ENCODE results near the gene PDE11A. TPM values are rescaled to one million over a fixed set of nuclear protein-coding genes. Genes with fewer than 3 reads are reported as not detected.

The PDE11A gene
- total RNA-seq, 1 experiment from 2014 or later = 0.61 TPM

DNA sequence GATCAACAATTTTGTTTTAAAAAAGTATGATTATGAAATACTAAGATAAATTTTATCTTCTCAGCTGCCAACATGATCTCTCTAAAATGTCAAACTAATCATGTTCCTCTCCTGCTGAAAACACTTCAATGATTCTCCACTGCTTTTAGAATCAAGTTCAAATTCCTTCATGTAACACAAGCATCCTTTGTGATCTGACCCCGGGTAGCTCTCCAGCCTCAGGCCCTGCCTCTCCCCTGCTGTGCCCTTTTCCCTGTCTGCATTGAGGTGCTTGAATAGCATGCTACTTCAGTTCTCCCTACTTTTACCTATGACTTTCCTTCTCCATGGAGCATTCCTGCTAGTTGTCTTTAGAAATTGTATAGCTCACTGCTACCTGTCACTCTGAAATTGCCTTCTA, 274.8 kb downstream of the PDE11A start (continued):
- TF ChIP-seq, protein P1, sequence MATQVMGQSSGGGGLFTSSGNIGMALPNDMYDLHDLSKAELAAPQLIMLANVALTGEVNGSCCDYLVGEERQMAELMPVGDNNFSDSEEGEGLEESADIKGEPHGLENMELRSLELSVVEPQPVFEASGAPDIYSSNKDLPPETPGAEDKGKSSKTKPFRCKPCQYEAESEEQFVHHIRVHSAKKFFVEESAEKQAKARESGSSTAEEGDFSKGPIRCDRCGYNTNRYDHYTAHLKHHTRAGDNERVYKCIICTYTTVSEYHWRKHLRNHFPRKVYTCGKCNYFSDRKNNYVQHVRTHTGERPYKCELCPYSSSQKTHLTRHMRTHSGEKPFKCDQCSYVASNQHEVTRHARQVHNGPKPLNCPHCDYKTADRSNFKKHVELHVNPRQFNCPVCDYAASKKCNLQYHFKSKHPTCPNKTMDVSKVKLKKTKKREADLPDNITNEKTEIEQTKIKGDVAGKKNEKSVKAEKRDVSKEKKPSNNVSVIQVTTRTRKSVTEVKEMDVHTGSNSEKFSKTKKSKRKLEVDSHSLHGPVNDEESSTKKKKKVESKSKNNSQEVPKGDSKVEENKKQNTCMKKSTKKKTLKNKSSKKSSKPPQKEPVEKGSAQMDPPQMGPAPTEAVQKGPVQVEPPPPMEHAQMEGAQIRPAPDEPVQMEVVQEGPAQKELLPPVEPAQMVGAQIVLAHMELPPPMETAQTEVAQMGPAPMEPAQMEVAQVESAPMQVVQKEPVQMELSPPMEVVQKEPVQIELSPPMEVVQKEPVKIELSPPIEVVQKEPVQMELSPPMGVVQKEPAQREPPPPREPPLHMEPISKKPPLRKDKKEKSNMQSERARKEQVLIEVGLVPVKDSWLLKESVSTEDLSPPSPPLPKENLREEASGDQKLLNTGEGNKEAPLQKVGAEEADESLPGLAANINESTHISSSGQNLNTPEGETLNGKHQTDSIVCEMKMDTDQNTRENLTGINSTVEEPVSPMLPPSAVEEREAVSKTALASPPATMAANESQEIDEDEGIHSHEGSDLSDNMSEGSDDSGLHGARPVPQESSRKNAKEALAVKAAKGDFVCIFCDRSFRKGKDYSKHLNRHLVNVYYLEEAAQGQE (IDR thresholded peaks at IDR 0.05; ENCODE audit: low read depth) = no peak
- no peak for TF ChIP-seq CBX3 (IDR thresholded peaks at IDR 0.05; ENCODE audit: low read depth)
- TF ChIP-seq POLR2A (IDR thresholded peaks at IDR 0.05; ENCODE audit: borderline replicate concordance, extremely low read depth, insufficient read depth, insufficient read length) = no peak
- no peak for TF ChIP-seq CEBPB (IDR thresholded peaks at IDR 0.05; ENCODE audit: low read depth)
- TF ChIP-seq FOSL1 (IDR thresholded peaks at IDR 0.05; ENCODE audit: low read depth) = no peak
- no peak for TF ChIP-seq JUND (IDR thresholded peaks at IDR 0.05)

DNA sequence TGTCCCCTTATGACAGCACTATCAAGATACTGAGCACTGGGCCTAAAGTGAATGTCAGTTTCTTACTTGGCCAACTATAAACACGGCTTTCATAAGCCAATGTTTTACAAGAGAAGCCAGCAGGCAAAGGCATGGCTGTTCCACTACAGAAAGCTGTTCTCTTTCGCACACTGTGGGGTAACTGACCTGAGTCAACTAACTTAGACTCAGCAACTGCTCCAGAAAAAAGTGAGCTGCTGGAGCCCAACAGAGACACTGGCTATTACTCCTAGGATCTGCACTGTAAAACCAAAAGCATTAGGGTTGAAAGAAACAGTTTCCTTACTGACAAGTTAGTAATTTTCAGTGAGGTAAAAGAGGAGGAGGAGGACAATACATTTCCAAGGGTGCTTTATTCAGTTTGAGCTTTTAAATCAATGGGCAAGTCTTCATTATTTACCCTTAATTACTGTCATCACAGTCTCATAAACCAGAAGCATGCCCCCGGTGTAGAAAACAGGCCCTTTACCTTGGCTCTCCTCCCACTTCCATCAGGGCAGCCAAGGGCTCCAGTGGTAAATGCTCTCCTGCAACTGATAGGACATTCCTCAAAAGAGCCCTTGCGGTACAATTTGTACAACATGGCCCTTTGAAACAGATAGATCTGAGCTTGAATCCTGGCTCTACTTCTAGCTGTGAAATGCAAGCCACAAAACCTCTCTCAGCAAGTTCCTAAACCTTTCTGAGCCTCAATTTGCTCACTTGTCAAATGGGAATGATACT, 275.7 kb downstream of the PDE11A start:
- ATAC-seq (no peak), DNase-seq (ENCODE audit: low read depth, low spot score) (no peak)
- intact Hi-C loops (cut with micrococcal nuclease) = no loop called here
- RAD21 ChIA-PET (ENCODE audit: low non-redundant PET in 1 of 2, low total read pairs in 2 of 2, uncharacterized antibody in 2 of 2, unreplicated experiment in 2 of 2) = no interaction called here
- no peaks in the 10 kb centered on the region for H3K4me1 ChIP-seq (ENCODE audit: control insufficient read depth in 1 of 2, insufficient read depth in 2 of 2, low read length in 2 of 2)
- no peaks in the 10 kb centered on the region for H3K9me2 ChIP-seq (ENCODE audit: insufficient read depth)
- POLR2A ChIA-PET = no interaction called here
- no peaks in the 10 kb centered on the region for H3K27me3 ChIP-seq (ENCODE audit: insufficient read depth, low read length)
- no peak overlapping the region for H3K27ac ChIP-seq (ENCODE audit: low read depth, low read length)
- no peak overlapping the region for H3K9ac ChIP-seq (ENCODE audit: low read length)
- no TSS peak for BruUV-seq (replicated peaks)
- no peaks in the 10 kb centered on the region for H4K20me1 ChIP-seq (ENCODE audit: insufficient read depth)
- no peak overlapping the region for H2AFZ ChIP-seq (ENCODE audit: low read depth, low read length, poor library complexity, severe bottlenecking)
- no peaks in the 10 kb centered on the region for H3K9me3 ChIP-seq (ENCODE audit: control insufficient read depth in 1 of 2, insufficient read depth in 1 of 2, low read depth in 1 of 2, low read length in 2 of 2)
- CTCF ChIA-PET = interaction anchor here (1.4 kb wide), 1 partner anchor 24 kb away, joined by 4 read pairs; no protein-coding TSS in a partner anchor
- no peaks in the 10 kb centered on the region for H3K79me2 ChIP-seq (ENCODE audit: insufficient read depth, low read length)
- no peak overlapping the region for H3K4me2 ChIP-seq (ENCODE audit: low read length)
- no peak overlapping the region for H3K4me3 ChIP-seq (replicated peaks in 1 of 2; ENCODE audit: low read depth in 1 of 2, low read length in 2 of 2)
- H3K36me3 ChIP-seq (ENCODE audit: control insufficient read depth in 1 of 2, insufficient read depth in 2 of 2, low read length in 2 of 2) = no peaks in the 10 kb centered on the region
- TF ChIP-seq SP1 (IDR thresholded peaks at IDR 0.05; ENCODE audit: low read depth) (no peak), YY1 (IDR thresholded peaks at IDR 0.05; ENCODE audit: extremely low read depth, insufficient replicate concordance, low read depth, low read length) (no peak), ZFX (IDR thresholded peaks at IDR 0.05) (no peak), CTCF (IDR thresholded peaks at IDR 0.05 in 2 of 3, conservative IDR thresholded peaks at IDR 0.05 in 1 of 3; ENCODE audit: borderline replicate concordance in 1 of 3, insufficient read depth in 1 of 3, low read depth in 2 of 3, low read length in 2 of 3) (no peak), RAD21 (IDR thresholded peaks at IDR 0.05; ENCODE audit: low read depth) (no peak), FOSL1 (IDR thresholded peaks at IDR 0.05; ENCODE audit: low read depth) (no peak), EGR1 (IDR thresholded peaks at IDR 0.05; ENCODE audit: low read depth) (no peak), EZH2phosphoT487 (IDR thresholded peaks at IDR 0.05; ENCODE audit: borderline replicate concordance) (no peak), ELF1 (IDR thresholded peaks at IDR 0.05; ENCODE audit: borderline replicate concordance, low read depth) (no peak), SIN3A (IDR thresholded peaks at IDR 0.05; ENCODE audit: low read depth) (no peak), POLR2A (IDR thresholded peaks at IDR 0.05; ENCODE audit: borderline replicate concordance, extremely low read depth, insufficient read depth, insufficient read length) (no peak), SRF (IDR thresholded peaks at IDR 0.05; ENCODE audit: low read depth) (no peak)
- TF ChIP-seq, protein P1 (IDR thresholded peaks at IDR 0.05; ENCODE audit: low read depth) = no peak
